NCI-H748 treated with DMSO at 0.1 percent for 48 hours (cell line): ENCODE data around the gene ATP11A.

Experiments used
- DNase-seq: peaks from one replicate; lab custom pipeline; 2025; lab: John Stamatoyannopoulos, UW

Gene ATP11A

GRCh38 chr13:112710855-112711527 is 21.2 kb downstream of the ATP11A start:
- no peak for DNase-seq

GRCh38 chr13:112711528-112712265 is 21.9 kb downstream of the ATP11A start:
- DNase-seq: no peak

- no peak for DNase-seq
These were observed 22.8 kb downstream of the ATP11A start for GRCh38 chr13:112712451-112713207.

GRCh38 chr13:112713517-112714253 is 23.8 kb downstream of the ATP11A start:
- DNase-seq: no peak

GRCh38 chr13:112714376-112715174 is 24.7 kb downstream of the ATP11A start:
- DNase-seq: no peak

GRCh38 chr13:112715210-112715609 is 25.4 kb downstream of the ATP11A start:
- no peak for DNase-seq

- DNase-seq: no peak
These were observed 26.1 kb downstream of the ATP11A start for GRCh38 chr13:112715715-112716460.

GRCh38 chr13:112716461-112716820 is 26.6 kb downstream of the ATP11A start:
- DNase-seq: no peak

GRCh38 chr13:112716841-112717520 is 27.1 kb downstream of the ATP11A start:
- DNase-seq: no peak

GRCh38 chr13:112718318-112718717 is 28.5 kb downstream of the ATP11A start:
- DNase-seq: no peak

GRCh38 chr13:112719016-112719415 is 29.2 kb downstream of the ATP11A start:
- no peak for DNase-seq

- no peak for DNase-seq
These were observed 29.7 kb downstream of the ATP11A start for GRCh38 chr13:112719556-112719955.

- DNase-seq: no peak
These were observed 30.4 kb downstream of the ATP11A start for GRCh38 chr13:112720251-112720650.

GRCh38 chr13:112720814-112721197 is 31.0 kb downstream of the ATP11A start:
- DNase-seq: no peak

- no peak for DNase-seq
These were observed 31.6 kb downstream of the ATP11A start for GRCh38 chr13:112721198-112722104.

GRCh38 chr13:112722433-112723263 is 32.8 kb downstream of the ATP11A start:
- DNase-seq: no peak

GRCh38 chr13:112723771-112724170 is 33.9 kb downstream of the ATP11A start:
- no peak for DNase-seq

- no peak for DNase-seq
These were observed 35.0 kb downstream of the ATP11A start for GRCh38 chr13:112724788-112725345.
